Measurements from ENCODE around the gene CDX4. TPM values are rescaled to one million over a fixed set of nuclear protein-coding genes. Genes with fewer than 3 reads are reported as not detected.

The CDX4 gene
- total RNA-seq, 2 experiments from 2014 or later, result not detected

Other genes starting within 250 kb of the CDX4 start
- 1 to 10 TPM; 2.4 to 2.9 TPM for gene NAP1L2, start 232.2 kb upstream of the CDX4 start, total RNA-seq
- gene CHIC1, start 116.1 kb downstream of the CDX4 start, total RNA-seq, result 1 to 10 TPM; 5.2 to 6.7 TPM

All from activated naive CD8-positive, alpha-beta T cell treated with anti-CD3 and anti-CD28 coated beads for 36 hours (primary cell).